ENCODE data around the gene GRK4.

DNA sequence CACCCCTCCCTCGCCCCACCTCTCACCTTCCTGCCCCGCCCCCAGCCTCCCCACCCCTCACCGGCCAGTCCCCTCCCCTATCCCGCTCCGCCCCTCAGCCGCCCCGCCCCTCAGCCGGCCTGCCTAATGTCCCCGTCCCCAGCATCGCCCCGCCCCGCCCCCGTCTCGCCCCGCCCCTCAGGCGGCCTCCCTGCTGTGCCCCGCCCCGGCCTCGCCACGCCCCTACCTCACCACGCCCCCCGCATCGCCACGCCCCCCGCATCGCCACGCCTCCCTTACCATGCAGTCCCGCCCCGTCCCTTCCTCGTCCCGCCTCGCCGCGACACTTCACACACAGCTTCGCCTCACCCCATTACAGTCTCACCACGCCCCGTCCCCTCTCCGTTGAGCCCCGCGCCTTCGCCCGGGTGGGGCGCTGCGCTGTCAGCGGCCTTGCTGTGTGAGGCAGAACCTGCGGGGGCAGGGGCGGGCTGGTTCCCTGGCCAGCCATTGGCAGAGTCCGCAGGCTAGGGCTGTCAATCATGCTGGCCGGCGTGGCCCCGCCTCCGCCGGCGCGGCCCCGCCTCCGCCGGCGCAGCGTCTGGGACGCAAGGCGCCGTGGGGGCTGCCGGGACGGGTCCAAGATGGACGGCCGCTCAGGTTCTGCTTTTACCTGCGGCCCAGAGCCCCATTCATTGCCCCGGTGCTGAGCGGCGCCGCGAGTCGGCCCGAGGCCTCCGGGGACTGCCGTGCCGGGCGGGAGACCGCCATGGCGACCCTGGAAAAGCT, 110.9 kb downstream of the GRK4 start, which contains the start of the genes HTT and HTT-AS:
- TF ChIP-seq MAFK (IDR thresholded peaks at IDR 0.05; ENCODE audit: low read depth, low read length) (no peak), RFX5 (IDR thresholded peaks at IDR 0.05; ENCODE audit: low read depth, low read length) (no peak), MXI1 (IDR thresholded peaks at IDR 0.05; ENCODE audit: borderline replicate concordance, low read depth, low read length) (peak; percentile 67; the same call in 1 of the 2 replicates), RCOR1 (IDR thresholded peaks at IDR 0.05; ENCODE audit: insufficient replicate concordance, low read length) (no peak), CHD1 (IDR thresholded peaks at IDR 0.05; ENCODE audit: low read depth, low read length) (no peak), POLR2A (IDR thresholded peaks at IDR 0.05; ENCODE audit: low read depth, low read length) (0 out of 2 replicates have a peak, but pooled peaks have one; percentile 38), SMC3 (IDR thresholded peaks at IDR 0.05; ENCODE audit: low read depth, low read length) (no peak)
- TF ChIP-seq, protein P1, sequence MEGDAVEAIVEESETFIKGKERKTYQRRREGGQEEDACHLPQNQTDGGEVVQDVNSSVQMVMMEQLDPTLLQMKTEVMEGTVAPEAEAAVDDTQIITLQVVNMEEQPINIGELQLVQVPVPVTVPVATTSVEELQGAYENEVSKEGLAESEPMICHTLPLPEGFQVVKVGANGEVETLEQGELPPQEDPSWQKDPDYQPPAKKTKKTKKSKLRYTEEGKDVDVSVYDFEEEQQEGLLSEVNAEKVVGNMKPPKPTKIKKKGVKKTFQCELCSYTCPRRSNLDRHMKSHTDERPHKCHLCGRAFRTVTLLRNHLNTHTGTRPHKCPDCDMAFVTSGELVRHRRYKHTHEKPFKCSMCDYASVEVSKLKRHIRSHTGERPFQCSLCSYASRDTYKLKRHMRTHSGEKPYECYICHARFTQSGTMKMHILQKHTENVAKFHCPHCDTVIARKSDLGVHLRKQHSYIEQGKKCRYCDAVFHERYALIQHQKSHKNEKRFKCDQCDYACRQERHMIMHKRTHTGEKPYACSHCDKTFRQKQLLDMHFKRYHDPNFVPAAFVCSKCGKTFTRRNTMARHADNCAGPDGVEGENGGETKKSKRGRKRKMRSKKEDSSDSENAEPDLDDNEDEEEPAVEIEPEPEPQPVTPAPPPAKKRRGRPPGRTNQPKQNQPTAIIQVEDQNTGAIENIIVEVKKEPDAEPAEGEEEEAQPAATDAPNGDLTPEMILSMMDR (conservative IDR thresholded peaks at IDR 0.05; ENCODE audit: low read depth, low read length): 0 out of 2 replicates have a peak, but pooled peaks have one; percentile 7
